Lung (tissue), 12 donors: ENCODE measurements around the gene BANF2. TPM values are rescaled to one million over a fixed set of nuclear protein-coding genes. Genes with fewer than 3 reads are reported as not detected.
A peak's percentile ranks its signal among the peaks of the same experiment; 100 is the strongest.

Experiments used
- ATAC-seq: fragments of 200-7000 bp; cut with Tn5 transposase; one replicate; pipeline ENCODE4 v1.9.1; 2020; ENCODE audit warnings: moderate number of reproducible peaks; ENCODE audit not compliant: insufficient read depth, low FRiP score
- DNase-seq, 3 donors: peaks; one replicate each; pipeline ENCODE4 v3.0.0-alpha.2; 2013 to 2017
- H3K27ac ChIP-seq, 2 donors: one replicate each; pipeline ENCODE4 v1.5.1; 2013; ENCODE audit warnings: mild to moderate bottlenecking in 2 of 2, moderate library complexity in 2 of 2, control low read depth in 1 of 2, inconsistent platforms in 1 of 2, low read depth in 1 of 2, low read length in 1 of 2
- H3K27me3 ChIP-seq, 3 donors: one replicate each; pipeline ENCODE4 v1.5.1; 2013; ENCODE audit warnings: low read length in 2 of 3; ENCODE audit not compliant: control insufficient read depth in 3 of 3, insufficient read depth in 3 of 3
- H3K36me3 ChIP-seq, 4 donors: one replicate each; pipeline ENCODE4 v1.5.1; 2013; ENCODE audit warnings: low read length in 4 of 4, mild to moderate bottlenecking in 1 of 4, moderate library complexity in 1 of 4; ENCODE audit not compliant: control insufficient read depth in 4 of 4, insufficient read depth in 4 of 4
- H3K4me1 ChIP-seq, 5 donors: one replicate each; pipeline ENCODE4 v1.5.1; 2013; ENCODE audit warnings: low read length in 5 of 5, mild to moderate bottlenecking in 2 of 5, moderate library complexity in 1 of 5; ENCODE audit not compliant: control insufficient read depth in 5 of 5, insufficient read depth in 5 of 5
- H3K4me3 ChIP-seq: one replicate; pipeline ENCODE4 v1.5.1; 2013; ENCODE audit warnings: mild to moderate bottlenecking, control low read depth, moderate library complexity
- H3K9ac ChIP-seq, 2 donors: one replicate each; pipeline ENCODE4 v1.5.1; 2013; ENCODE audit warnings: low read length in 2 of 2, control low read depth in 1 of 2; ENCODE audit not compliant: insufficient read depth in 1 of 2
- H3K9me3 ChIP-seq, 4 donors: one replicate each; pipeline ENCODE4 v1.5.1; 2013; ENCODE audit warnings: low read length in 3 of 4, mild to moderate bottlenecking in 1 of 4, moderate library complexity in 1 of 4; ENCODE audit not compliant: control insufficient read depth in 4 of 4, insufficient read depth in 3 of 4
- CTCF ChIP-seq: IDR thresholded peaks from 2 replicates; pipeline ENCODE4 v1.5.1; 2012; ENCODE audit warnings: mild to moderate bottlenecking; ENCODE audit errors: control extremely low read depth, extremely low read depth
- WGBS, 2 donors: extraction: QIAGEN DNeasy Blood & Tissue Kit; methylation state at CpG; one replicate each; pipeline ENCODE4 v1.1.7; 2013; 5-methylcytosine and 5-hydroxymethylcytosine counted together
- polyA plus RNA-seq, 2 donors: library from polyadenylated mRNA; stranded (reverse); fragments of 200-250 nt; gene quantifications; one replicate each; pipeline ENCODE4 v1.2.1, GENCODE V29; 2013
- total RNA-seq, 2 donors: library from RNA; depleted of rRNA in 1 of 2; stranded (reverse); fragments of >200 nt in 1 of 2; gene quantifications; one replicate each; pipeline ENCODE4 v1.2.1, GENCODE V29; 2014 to 2021
- donor health status: control.
- donor health status: control.
- donor health status: Bipolar disorder and iron deficiency.
- donor health status: healthy.
- donor health status: DM: yes; HTN: yes; CAD: no.

BANF2 gene
- total and polyA plus RNA-seq, 4 donors: not detected

- Histone ChIP-seq H3K36me3 (no peaks in the 10 kb centered on the region), H3K27me3 (no peaks in the 10 kb centered on the region), H3K9me3 (peaks cover 0 to 4% (median 0%) of the 10 kb centered on the region in 4 donors), H3K27ac (no peak overlapping the region), H3K4me3 (no peak overlapping the region), H3K9ac (no peak overlapping the region), H3K4me1 (peaks cover 0 to 4% (median 0%) of the 10 kb centered on the region in 5 donors)
- DNase-seq (no peak), ATAC-seq (no peak)
- no peak for TF ChIP-seq CTCF
- WGBS, 2 donors: 64 to 73% methylated on average over 4 of the region's 4 CpGs
Observed at GRCh38 chr20:17733767-17734304, 34.1 kb downstream of the BANF2 start.

GRCh38 chr20:17734374-17734773 lies 34.6 kb downstream of the BANF2 start:
- Histone ChIP-seq H3K4me3 (no peak overlapping the region), H3K9me3 (peaks cover 0 to 2% (median 0%) of the 10 kb centered on the region in 4 donors), H3K36me3 (no peaks in the 10 kb centered on the region), H3K27me3 (no peaks in the 10 kb centered on the region), H3K9ac (no peak overlapping the region), H3K27ac (no peak overlapping the region), H3K4me1 (peaks cover 0 to 4% (median 0%) of the 10 kb centered on the region in 5 donors)
- ATAC-seq: no peak
- DNase-seq: no peak
- 91 to 96% methylated on average over 5 of the region's 5 CpGs for WGBS, 2 donors
- TF ChIP-seq CTCF: no peak

GRCh38 chr20:17735206-17735804 lies 35.5 kb downstream of the BANF2 start:
- TF ChIP-seq CTCF: no peak
- H3K9ac ChIP-seq: no peak overlapping the region
- WGBS, 2 donors: 63 to 83% methylated on average over 9 of the region's 9 CpGs
- DNase-seq (peak in 2 of 3 donors; percentile 22 to 46), ATAC-seq (no peak)
- H3K9me3 ChIP-seq: peaks cover 0 to 2% (median 0%) of the 10 kb centered on the region in 4 donors
- H3K4me3 ChIP-seq: no peak overlapping the region
- H3K27ac ChIP-seq: peak overlapping the region in 1 of 2 donors; percentile 32
- peaks cover 0 to 4% (median 0%) of the 10 kb centered on the region in 5 donors for H3K4me1 ChIP-seq
- H3K27me3 ChIP-seq: no peaks in the 10 kb centered on the region
- H3K36me3 ChIP-seq: no peaks in the 10 kb centered on the region
